WERI-Rb-1 (cell line): ENCODE measurements around the gene REL.

Experiments used
- DNase-seq: peaks from one replicate; pipeline ENCODE4 v3.0.0-alpha.2; 2020
- H3K27ac ChIP-seq: fragments of 250-450 bp; sonication (Bioruptor Pico); 2 replicates; pipeline ENCODE4 v1.5.1; 2020; ENCODE audit warnings: mild to moderate bottlenecking, moderate library complexity
- H3K27me3 ChIP-seq: fragments of 250-450 bp; sonication (Bioruptor Pico); 2 replicates; pipeline ENCODE4 v1.5.1; 2021; ENCODE audit warnings: mild to moderate bottlenecking, low read depth, moderate library complexity; ENCODE audit not compliant: insufficient read depth, severe bottlenecking
- H3K36me3 ChIP-seq: fragments of 250-450 bp; sonication (Bioruptor Pico); 2 replicates; pipeline ENCODE4 v1.5.1; 2020; ENCODE audit warnings: mild to moderate bottlenecking, moderate library complexity
- H3K4me3 ChIP-seq: 2 replicates; pipeline ENCODE4 v1.5.1; 2011; ENCODE audit warnings: low read depth, mild to moderate bottlenecking, control low read depth, low read length
- H3K9me3 ChIP-seq: fragments of 250-450 bp; sonication (Bioruptor Pico); 2 replicates; pipeline ENCODE4 v1.5.1; 2021; ENCODE audit warnings: mild to moderate bottlenecking, moderate library complexity; ENCODE audit not compliant: severe bottlenecking
- TF ChIP-seq, protein P1 (sequence below): IDR thresholded peaks from 2 replicates; pipeline ENCODE4 v1.5.1; 2011; ENCODE audit warnings: low read depth, mild to moderate bottlenecking, control low read depth, inconsistent platforms, low read length

REL gene

DNA sequence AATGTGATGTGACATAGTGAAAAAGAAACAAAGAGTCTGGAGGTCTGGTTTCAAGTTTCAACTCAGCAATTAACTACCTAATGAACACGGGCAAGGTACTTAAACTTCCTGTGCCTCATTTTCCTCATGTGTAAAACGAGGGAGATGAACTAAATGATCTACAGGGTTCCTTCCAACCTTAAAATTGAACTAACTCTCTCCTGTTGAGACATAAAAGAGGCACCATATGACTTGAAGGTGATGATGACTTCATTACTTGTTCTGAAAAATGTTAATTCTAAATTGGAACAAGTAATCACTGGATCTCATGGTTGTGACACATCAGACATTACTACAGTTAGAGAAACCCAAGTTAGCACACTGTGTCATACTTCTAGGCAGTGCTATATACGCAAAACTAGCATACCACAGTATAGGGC is 8.9 kb upstream of the REL start:
- Histone ChIP-seq H3K36me3 (no peaks in the 10 kb centered on the region), H3K9me3 (no peaks in the 10 kb centered on the region), H3K27me3 (no peaks in the 10 kb centered on the region), H3K27ac (no peak overlapping the region), H3K4me3 (no peak overlapping the region)
- DNase-seq: no peak
- TF ChIP-seq, protein P1, sequence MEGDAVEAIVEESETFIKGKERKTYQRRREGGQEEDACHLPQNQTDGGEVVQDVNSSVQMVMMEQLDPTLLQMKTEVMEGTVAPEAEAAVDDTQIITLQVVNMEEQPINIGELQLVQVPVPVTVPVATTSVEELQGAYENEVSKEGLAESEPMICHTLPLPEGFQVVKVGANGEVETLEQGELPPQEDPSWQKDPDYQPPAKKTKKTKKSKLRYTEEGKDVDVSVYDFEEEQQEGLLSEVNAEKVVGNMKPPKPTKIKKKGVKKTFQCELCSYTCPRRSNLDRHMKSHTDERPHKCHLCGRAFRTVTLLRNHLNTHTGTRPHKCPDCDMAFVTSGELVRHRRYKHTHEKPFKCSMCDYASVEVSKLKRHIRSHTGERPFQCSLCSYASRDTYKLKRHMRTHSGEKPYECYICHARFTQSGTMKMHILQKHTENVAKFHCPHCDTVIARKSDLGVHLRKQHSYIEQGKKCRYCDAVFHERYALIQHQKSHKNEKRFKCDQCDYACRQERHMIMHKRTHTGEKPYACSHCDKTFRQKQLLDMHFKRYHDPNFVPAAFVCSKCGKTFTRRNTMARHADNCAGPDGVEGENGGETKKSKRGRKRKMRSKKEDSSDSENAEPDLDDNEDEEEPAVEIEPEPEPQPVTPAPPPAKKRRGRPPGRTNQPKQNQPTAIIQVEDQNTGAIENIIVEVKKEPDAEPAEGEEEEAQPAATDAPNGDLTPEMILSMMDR: no peak

DNA sequence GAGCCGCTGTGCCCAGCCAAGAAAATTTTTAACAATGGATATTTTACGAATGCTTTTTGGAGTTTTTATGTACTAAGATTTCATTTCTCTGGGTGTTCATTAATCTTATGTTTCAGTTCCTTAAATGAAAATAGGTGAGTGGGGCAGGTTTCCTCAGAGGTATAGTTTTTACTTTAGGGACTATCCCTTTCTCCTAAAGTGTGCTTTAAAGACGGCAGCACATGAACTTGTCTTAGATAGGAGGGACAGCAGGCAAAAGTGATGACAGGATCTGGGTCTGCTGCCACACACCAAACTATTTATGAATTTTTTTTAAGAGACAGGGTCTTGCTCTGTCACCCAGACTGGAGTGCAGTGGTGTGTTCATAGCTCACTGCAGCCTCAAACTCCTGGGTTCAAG is 8.0 kb upstream of the REL start:
- H3K9me3 ChIP-seq: no peaks in the 10 kb centered on the region
- H3K27ac ChIP-seq: no peak overlapping the region
- TF ChIP-seq, protein P1: no peak
- no peak overlapping the region for H3K4me3 ChIP-seq
- DNase-seq: no peak
- no peaks in the 10 kb centered on the region for H3K27me3 ChIP-seq
- H3K36me3 ChIP-seq: no peaks in the 10 kb centered on the region

DNA sequence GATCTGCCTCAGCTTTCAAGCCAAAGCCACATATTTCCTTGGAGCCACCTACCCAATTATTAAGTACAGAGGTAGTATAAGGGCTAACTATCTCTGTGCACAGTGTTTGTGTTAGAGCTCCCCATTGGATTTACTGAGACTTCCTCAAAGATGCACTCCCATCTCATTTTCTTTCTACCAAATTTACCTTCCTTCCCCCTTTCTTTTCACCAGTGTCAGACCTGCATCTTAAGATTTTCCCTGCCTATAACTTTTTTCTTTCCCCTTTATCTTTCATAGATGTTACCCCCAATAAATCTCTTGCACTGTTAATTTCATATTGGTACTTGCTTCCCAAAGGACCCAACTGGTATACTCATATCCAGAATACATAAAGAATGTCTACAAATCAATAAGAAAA is 5.9 kb upstream of the REL start:
- no peaks in the 10 kb centered on the region for H3K9me3 ChIP-seq
- H3K27me3 ChIP-seq: no peaks in the 10 kb centered on the region
- DNase-seq: no peak
- TF ChIP-seq, protein P1: no peak
- H3K36me3 ChIP-seq: no peaks in the 10 kb centered on the region
- no peak overlapping the region for H3K27ac ChIP-seq
- no peak overlapping the region for H3K4me3 ChIP-seq

DNA sequence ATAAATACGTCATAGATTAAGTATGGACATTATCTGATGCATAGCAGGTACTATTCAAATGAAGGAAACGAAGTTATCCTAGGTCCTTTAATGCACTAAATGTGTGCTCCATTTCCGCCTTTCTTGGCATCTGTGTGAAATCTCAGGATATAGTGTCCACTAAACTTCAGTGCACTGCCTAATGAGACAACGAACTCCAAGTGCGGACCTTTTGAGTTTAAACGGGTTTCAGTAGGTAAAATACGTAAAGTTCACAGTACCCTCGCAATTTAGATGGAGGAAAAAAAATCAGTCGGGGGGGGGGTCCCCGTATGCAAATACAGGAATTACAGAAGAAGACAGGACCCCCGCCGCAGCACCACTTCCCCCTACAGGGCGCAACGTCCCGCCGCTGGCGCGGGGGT is 729 bp upstream of the REL start:
- TF ChIP-seq, protein P1: 0 out of 2 replicates have a peak, but pooled peaks have one; percentile 21
- Histone ChIP-seq H3K27ac (peak overlapping the region; percentile 91), H3K4me3 (peak overlapping the region; percentile 58), H3K36me3 (peaks cover 3% of the 10 kb centered on the region; the same call in 1 of the 2 replicates), H3K9me3 (no peaks in the 10 kb centered on the region), H3K27me3 (no peaks in the 10 kb centered on the region)
- DNase-seq: no peak

DNA sequence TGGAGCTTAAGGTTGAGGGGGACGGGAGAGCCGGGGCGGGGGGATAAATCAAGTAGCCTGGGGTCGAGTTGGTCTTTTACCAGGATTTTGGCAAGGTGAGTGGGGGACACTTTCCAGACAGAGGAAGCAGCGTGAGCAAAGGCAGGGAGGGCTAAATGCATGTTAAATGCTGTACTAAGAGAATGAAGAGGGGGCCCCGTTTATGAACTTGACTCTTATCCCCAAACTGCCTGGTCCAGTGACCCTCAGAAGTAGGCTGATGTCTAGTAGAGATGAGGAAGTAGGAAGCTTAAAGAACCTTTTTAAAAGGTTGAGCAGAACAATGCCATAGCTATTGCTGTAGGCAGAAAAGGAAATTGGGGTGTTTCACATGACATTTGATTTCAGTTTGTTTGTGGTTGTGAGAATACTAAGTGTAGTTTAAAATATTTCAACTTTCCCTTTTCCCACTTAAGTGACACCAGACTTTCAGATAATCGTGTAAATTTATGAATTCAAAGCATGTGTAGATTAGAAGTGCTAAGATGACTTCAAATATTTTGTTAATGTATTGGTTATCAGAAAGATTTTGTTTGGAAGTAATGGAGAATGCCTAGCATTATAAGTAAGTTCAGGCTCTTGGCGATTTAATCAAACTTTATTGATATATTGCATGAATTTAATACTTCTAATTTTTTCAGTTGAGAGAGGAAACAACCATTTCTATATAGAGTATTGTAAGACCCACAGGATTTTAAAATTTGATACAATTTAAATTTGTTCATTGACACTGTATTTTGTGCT is 1.8 kb downstream of the REL start:
- Histone ChIP-seq H3K27ac (no peak overlapping the region), H3K27me3 (no peaks in the 10 kb centered on the region), H3K36me3 (peaks cover 3% of the 10 kb centered on the region; the same call in 1 of the 2 replicates), H3K4me3 (peak overlapping the region; percentile 58), H3K9me3 (no peaks in the 10 kb centered on the region)
- no peak for DNase-seq
- TF ChIP-seq, protein P1: no peak

DNA sequence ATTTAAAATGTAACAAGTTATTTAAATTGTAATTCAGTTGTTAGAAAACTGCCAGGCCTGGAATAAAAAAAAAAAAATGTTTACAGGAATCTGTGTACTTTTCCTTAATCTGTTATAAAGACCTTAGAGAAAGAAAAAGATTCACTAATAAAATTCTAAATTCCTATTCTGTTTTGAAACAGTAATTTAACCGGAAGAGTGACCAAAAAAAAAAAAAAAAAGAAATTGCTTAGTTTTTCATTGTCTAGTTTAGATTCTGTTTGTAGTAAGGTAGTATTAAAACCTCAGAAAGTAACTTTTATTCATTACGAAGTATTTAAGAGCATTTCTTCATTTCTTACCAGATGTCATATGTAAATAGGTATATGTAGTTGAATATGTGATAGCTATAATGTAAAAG is 2.5 kb downstream of the REL start:
- DNase-seq: no peak
- Histone ChIP-seq H3K4me3 (no peak overlapping the region), H3K36me3 (peaks cover 3% of the 10 kb centered on the region; the same call in 1 of the 2 replicates), H3K27ac (no peak overlapping the region), H3K27me3 (no peaks in the 10 kb centered on the region), H3K9me3 (no peaks in the 10 kb centered on the region)
- TF ChIP-seq, protein P1: no peak
